ENCODE results near the gene CMKLR1.

Gene CMKLR1

GRCh38 chr12:108313606-108314351, 25.3 kb downstream of the CMKLR1 start:
- no peak for DNase-seq

GRCh38 chr12:108313241-108313605, 25.9 kb downstream of the CMKLR1 start:
- no peak for DNase-seq

DNA sequence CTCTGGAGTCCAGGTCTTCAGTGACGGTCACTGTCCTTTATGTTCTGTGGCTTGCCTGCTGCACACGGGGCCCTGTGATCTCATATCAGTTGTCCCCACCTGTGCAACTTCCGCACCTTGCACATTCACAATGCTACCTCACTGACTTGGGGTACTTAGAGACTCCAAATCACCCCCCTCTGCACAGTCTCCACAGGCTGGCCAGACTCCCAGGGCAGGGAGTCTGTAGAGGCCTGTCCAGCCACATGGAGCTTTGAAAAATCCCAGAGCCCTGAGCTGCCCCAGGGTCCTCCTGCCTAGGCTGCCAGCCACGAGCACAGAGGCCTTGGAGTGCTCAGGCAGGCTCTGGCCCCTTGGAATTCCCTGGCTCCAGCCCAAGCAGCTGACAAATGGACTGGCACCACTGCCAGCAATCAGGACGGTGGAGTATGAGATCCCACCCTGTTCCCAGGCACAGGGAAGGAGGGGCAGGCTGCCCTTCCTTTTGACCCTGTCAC, 26.4 kb downstream of the CMKLR1 start:
- DNase-seq: no peak

DNA sequence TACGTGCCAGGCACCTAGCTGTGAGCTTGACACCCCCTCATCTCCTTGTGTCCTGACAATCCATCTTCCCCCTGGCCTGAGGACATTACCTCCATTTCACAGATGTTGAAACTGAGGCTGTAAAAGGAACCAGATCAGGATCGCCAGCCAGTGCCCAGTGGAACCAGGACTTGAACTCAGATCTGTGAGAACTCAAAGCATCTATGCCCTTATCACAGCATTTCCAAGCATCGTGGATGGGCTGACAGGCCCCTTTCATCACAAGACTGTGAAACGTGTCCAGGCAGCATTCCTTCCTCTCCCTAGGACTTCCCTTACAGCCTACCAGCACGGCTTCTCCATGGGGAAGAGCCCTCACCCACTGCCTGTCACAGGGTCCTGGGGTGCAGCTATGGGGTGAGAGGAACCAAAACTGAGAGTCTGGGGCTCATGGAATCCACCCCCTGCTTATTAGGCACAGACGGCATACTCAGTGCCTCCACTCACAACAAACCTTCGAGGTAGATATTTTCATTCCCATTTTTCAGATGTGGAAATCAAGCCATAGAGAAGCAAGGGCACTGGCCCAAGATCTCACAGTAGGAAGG, 26.9 kb downstream of the CMKLR1 start:
- no peak for DNase-seq

DNA sequence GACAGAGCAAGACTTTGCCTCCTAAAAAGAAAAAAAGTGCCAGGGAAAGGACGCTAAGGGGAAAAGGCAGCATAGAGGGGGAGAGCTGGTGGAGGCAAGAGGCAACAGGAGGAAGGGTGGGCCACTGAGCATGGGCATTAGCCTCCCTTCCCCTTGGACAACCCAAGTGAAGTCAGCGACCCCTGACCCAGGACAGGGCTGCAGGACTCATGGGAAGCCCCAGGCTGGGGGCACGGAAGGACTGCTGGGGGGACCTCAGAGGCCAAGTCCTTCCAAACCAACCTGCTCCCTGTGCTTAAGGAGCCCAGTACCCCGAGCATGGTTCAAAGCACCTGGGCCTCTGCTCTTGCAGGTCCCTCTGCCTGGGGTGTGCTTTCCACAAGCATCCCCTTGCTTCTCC, 27.5 kb downstream of the CMKLR1 start:
- no peak for DNase-seq

- DNase-seq: no peak
Observed at GRCh38 chr12:108310489-108310888, 28.6 kb downstream of the CMKLR1 start.

- no peak for DNase-seq
Observed at GRCh38 chr12:108309674-108310312, 29.3 kb downstream of the CMKLR1 start.

- no peak for DNase-seq
Observed at GRCh38 chr12:108308395-108309085, 30.6 kb downstream of the CMKLR1 start.

- DNase-seq: no peak
Observed at GRCh38 chr12:108307006-108307405, 32.1 kb downstream of the CMKLR1 start.

DNA sequence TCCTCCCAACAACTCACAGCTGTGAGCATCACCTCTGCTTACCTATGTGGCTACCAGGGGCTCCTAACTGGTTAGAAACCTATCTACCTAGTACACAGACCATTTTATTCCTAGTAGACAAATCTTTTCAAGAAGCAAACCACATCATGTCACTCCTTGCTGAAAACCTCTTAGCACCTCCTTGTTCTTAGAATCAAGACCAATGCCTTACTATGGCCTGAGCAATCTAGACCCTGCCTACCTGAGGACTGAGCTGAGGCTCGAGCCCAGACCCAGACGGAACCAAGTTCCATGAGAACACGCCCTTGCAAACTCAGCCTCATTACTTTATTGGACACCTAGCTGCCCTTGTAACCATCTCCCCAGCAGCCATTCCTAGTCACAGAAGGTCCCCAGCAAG, 32.6 kb downstream of the CMKLR1 start:
- DNase-seq: no peak

DNA sequence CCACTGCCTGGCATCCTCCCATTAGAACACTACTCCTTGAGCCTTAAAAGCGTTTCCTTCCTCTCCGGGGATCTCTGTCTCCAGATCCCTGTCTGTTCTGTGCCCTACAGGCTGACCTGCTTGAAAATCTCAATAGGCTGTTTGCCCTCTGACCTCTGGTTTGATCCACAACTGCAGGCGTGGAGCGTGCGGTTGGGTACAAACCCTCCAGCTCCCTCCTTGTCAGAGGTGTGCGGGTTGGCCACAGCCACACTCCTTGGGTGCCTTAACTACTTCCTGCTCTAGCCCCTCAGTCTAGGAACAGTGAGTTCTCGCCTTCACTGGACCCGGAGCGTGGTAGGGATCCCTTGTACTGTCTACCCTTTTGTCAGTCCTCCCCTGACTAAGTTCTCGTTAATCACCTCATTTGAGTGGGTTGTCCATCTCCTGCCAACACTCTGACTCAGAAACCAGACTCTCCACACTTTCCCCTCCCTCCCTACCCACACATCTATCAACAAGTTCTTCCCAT, 33.1 kb downstream of the CMKLR1 start:
- no peak for DNase-seq

DNA sequence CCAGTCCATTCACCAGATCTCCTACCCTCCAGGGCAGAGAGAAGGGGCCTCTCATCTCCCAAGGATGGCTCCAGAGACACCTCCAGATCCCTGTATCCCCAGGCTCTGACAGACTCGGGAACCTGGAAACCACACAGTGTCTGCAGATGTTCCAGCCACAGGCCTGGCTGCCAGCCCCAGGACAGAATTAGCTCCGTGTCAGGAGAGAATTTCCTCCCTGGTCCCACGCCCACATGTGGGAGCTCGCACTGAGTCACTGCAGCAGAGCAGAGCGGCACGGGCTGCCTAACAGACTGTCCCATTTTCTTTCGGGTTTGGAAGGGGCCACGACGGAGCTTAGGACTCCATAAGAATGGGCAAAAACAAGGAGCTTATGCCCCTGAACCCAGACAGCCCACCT, 33.6 kb downstream of the CMKLR1 start:
- no peak for DNase-seq

DNA sequence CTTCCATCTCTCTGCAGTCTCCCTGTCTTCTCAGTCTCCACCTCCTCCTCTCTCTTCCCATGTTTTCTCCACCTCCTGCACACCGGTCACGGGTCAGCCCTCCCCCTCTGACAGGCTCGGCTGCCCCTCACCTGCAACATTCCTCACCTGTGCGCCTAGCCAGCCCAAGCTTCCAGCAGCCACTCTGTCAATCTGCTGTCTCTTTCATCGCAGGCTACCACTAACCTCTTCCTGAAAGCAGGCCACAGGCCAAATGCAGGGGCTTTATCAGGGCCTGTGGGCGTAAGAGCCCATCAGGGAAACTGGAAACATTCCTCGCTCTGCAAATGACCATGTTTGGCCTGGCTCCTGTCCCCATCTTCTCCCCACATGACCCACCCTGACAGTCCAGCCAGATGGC, 34.5 kb downstream of the CMKLR1 start:
- DNase-seq: no peak

DNA sequence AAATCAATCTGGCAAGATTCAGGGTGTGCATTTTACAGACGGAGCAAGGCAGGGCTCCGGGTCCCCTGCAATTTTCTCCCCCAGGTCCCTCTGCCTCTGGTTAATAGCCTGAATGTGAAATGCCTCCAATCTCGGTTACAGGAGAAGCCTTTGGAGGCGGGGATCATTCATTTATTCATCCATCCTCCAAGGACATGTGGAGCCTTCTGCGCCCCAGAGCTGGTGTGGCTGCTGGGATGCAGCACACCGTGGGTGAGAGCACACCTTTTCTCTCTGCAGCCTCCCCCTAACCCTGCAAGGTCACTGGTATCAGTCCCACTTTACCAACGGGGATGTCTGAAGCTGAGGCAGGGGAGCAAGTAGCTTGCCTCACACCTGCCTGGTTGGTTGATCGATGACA, 35.4 kb downstream of the CMKLR1 start:
- DNase-seq: no peak

DNA sequence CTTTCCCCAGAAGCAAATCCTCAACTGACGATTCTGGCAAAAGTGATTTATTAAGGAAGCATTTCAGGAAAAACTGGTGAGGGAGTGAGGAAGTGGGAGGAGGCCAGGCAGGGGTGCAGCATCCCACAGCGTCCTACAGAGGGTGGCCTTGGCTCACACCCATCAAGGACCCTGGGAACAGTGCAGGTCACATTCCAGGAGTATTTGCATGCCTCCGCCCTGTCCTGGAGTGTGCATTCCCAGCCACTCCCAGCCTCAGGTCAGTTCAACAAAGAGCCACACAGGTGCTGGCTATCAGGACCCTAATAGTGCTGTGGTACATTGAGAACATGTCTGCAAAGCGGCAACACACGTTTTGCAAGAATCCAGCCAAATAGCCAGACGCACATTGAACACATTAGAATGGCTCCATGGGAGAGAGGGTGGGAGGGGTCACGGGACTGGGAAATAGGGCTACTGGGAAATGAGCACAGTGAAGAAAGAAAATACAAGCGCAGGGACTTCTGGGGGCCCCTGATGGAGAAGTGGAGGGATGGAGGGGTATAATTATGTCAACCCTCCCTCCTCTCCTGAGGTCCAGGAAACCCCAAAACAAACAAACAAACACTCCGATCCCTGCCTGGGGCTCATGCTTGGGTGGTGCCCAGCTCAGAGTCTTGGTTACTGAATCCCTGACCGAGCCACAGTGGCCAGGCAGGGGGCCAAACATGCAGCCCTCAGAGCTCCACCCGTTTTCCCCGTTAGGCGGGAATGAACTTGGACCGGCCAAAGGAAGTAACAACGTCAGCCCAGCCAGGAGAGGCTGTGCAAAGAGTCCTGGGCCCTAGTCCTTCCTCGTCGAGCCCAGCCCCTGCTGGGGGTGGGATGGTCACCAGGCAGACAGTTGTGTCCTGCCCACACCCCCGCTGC, 36.5 kb downstream of the CMKLR1 start:
- DNase-seq: no peak

DNA sequence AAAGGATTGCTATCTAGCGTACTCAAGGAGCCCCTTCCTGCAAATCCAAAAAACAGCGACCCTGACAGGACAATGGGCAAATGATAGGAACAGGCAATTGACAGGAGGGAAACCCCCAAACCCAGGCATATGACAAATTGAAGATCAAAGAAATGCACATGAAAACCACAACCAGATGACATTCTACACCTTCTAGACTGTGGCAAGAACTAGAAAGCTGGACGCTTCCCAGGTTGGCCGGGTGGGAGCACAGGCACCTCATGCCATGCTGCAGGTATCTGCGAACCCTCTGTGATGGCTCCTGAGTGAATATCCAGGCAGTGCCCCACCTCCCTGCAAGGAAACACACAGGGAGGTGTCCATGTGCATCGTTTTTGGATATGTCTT, 37.1 kb downstream of the CMKLR1 start:
- no peak for DNase-seq

- DNase-seq: no peak
Observed at GRCh38 chr12:108301346-108301745, 37.8 kb downstream of the CMKLR1 start.

DNA sequence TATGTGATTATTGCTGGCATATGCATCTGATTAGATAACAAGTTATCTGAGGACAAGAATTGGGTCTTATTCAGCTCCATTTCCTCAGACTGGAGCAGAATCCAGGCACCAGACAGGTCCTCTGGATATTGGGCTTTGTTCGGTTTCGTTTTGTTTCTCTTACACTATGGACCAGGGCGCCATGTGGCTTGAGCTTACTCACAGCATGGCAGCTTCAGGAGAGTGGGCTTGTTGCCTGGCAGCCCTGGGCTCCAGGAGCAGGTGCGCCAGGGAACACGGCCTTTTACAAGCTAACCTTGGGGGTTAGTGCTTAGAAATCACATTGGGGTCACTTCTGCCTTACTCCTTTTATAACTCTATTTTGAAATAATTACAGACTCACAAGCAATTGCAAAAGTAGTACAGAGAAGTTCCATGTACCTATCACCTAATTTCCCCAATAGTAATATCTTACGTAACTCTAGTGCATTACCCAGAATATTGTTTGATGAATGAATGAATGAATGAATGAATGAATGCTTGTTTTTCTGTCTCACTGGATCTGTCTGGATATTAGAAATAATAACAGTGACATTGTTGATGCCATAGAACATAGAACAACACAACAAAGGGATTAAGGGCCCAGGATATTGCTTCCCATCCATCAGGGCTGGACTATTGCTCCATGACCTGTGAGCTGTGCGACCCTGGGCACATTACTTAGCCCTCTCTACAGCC, 39.0 kb downstream of the CMKLR1 start:
- DNase-seq: no peak

GRCh38 chr12:108299516-108299915, 39.6 kb downstream of the CMKLR1 start:
- no peak for DNase-seq

GRCh38 chr12:108298761-108299275, 40.3 kb downstream of the CMKLR1 start:
- DNase-seq: no peak

Data from NCI-H526 treated with DMSO at 0.1 percent for 48 hours (cell line).